ENCODE measurements around the gene HOXB5. TPM values are rescaled to one million over a fixed set of nuclear protein-coding genes. Genes with fewer than 3 reads are reported as not detected.

Gene HOXB5
- total RNA-seq, 1 experiment from 2014 or later, result 19.8 TPM

- H3K4me1 ChIP-seq (ENCODE audit: control insufficient read depth in 1 of 2, insufficient read depth in 2 of 2, low read length in 2 of 2), result peaks cover 0 to 4% of the 10 kb centered on the region in 2 experiments; a peak in 1 of 4 replicates
- TF ChIP-seq EZH2phosphoT487 (IDR thresholded peaks at IDR 0.05; ENCODE audit: borderline replicate concordance), result no peak
- TF ChIP-seq POLR2A (IDR thresholded peaks at IDR 0.05; ENCODE audit: borderline replicate concordance, extremely low read depth, insufficient read depth, insufficient read length), result no peak
- TF ChIP-seq CEBPB (IDR thresholded peaks at IDR 0.05; ENCODE audit: low read depth), result no peak
- TF ChIP-seq EGR1 (IDR thresholded peaks at IDR 0.05; ENCODE audit: low read depth), result no peak
- no peak for TF ChIP-seq SRF (IDR thresholded peaks at IDR 0.05; ENCODE audit: low read depth)
- TF ChIP-seq, protein P1, sequence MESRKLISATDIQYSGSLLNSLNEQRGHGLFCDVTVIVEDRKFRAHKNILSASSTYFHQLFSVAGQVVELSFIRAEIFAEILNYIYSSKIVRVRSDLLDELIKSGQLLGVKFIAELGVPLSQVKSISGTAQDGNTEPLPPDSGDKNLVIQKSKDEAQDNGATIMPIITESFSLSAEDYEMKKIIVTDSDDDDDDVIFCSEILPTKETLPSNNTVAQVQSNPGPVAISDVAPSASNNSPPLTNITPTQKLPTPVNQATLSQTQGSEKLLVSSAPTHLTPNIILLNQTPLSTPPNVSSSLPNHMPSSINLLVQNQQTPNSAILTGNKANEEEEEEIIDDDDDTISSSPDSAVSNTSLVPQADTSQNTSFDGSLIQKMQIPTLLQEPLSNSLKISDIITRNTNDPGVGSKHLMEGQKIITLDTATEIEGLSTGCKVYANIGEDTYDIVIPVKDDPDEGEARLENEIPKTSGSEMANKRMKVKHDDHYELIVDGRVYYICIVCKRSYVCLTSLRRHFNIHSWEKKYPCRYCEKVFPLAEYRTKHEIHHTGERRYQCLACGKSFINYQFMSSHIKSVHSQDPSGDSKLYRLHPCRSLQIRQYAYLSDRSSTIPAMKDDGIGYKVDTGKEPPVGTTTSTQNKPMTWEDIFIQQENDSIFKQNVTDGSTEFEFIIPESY (IDR thresholded peaks at IDR 0.05; ENCODE audit: extremely low read depth, insufficient replicate concordance, low read length), result no peak
- TF ChIP-seq SIN3A (IDR thresholded peaks at IDR 0.05; ENCODE audit: low read depth), result no peak
- TF ChIP-seq, protein P2, sequence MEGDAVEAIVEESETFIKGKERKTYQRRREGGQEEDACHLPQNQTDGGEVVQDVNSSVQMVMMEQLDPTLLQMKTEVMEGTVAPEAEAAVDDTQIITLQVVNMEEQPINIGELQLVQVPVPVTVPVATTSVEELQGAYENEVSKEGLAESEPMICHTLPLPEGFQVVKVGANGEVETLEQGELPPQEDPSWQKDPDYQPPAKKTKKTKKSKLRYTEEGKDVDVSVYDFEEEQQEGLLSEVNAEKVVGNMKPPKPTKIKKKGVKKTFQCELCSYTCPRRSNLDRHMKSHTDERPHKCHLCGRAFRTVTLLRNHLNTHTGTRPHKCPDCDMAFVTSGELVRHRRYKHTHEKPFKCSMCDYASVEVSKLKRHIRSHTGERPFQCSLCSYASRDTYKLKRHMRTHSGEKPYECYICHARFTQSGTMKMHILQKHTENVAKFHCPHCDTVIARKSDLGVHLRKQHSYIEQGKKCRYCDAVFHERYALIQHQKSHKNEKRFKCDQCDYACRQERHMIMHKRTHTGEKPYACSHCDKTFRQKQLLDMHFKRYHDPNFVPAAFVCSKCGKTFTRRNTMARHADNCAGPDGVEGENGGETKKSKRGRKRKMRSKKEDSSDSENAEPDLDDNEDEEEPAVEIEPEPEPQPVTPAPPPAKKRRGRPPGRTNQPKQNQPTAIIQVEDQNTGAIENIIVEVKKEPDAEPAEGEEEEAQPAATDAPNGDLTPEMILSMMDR (IDR thresholded peaks at IDR 0.05 in 2 of 3, conservative IDR thresholded peaks at IDR 0.05 in 1 of 3; ENCODE audit: borderline replicate concordance in 1 of 3, insufficient read depth in 1 of 3, low read depth in 2 of 3, low read length in 2 of 3), result no peak
- no peak for TF ChIP-seq CBX3 (IDR thresholded peaks at IDR 0.05; ENCODE audit: low read depth)
- TF ChIP-seq ZFX (IDR thresholded peaks at IDR 0.05), result no peak
- no peak for TF ChIP-seq TCF7L2 (IDR thresholded peaks at IDR 0.05; ENCODE audit: borderline replicate concordance, extremely low read depth, insufficient read depth, insufficient read length)
- no peak for TF ChIP-seq RAD21 (IDR thresholded peaks at IDR 0.05; ENCODE audit: low read depth)
- TF ChIP-seq REST (IDR thresholded peaks at IDR 0.05; ENCODE audit: low read depth), result no peak
- TF ChIP-seq ELF1 (IDR thresholded peaks at IDR 0.05; ENCODE audit: borderline replicate concordance, low read depth), result no peak
- no peak for TF ChIP-seq FOSL1 (IDR thresholded peaks at IDR 0.05; ENCODE audit: low read depth)
- TF ChIP-seq, protein P3, sequence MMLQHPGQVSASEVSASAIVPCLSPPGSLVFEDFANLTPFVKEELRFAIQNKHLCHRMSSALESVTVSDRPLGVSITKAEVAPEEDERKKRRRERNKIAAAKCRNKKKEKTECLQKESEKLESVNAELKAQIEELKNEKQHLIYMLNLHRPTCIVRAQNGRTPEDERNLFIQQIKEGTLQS (IDR thresholded peaks at IDR 0.05), result no peak
- TF ChIP-seq SP1 (IDR thresholded peaks at IDR 0.05; ENCODE audit: low read depth), result no peak
- no peaks in the 10 kb centered on the region for H3K9me3 ChIP-seq (ENCODE audit: control insufficient read depth in 1 of 2, insufficient read depth in 1 of 2, low read depth in 1 of 2, low read length in 2 of 2)
- no peaks in the 10 kb centered on the region for H4K20me1 ChIP-seq (ENCODE audit: insufficient read depth)
- BruUV-seq (replicated peaks), result no TSS peak
- H3K9me2 ChIP-seq (ENCODE audit: insufficient read depth), result no peaks in the 10 kb centered on the region
- no peak overlapping the region for H3K4me2 ChIP-seq (ENCODE audit: low read length)
- no peak overlapping the region for H3K4me3 ChIP-seq (replicated peaks in 1 of 2; ENCODE audit: low read depth in 1 of 2, low read length in 2 of 2)
- ATAC-seq (no peak), DNase-seq (ENCODE audit: low read depth, low spot score) (no peak)
- POLR2A ChIA-PET, result no interaction called here
- H3K36me3 ChIP-seq (ENCODE audit: control insufficient read depth in 1 of 2, insufficient read depth in 2 of 2, low read length in 2 of 2), result no peaks in the 10 kb centered on the region
- no peak overlapping the region for H2AFZ ChIP-seq (ENCODE audit: low read depth, low read length, poor library complexity, severe bottlenecking)
- H3K9ac ChIP-seq (ENCODE audit: low read length), result no peak overlapping the region
- CTCF ChIA-PET, result no interaction called here
- no peaks in the 10 kb centered on the region; the same call in 1 of the 2 replicates for H3K79me2 ChIP-seq (ENCODE audit: insufficient read depth, low read length)
- RAD21 ChIA-PET (ENCODE audit: low non-redundant PET in 1 of 2, low total read pairs in 2 of 2, uncharacterized antibody in 2 of 2, unreplicated experiment in 2 of 2), result no interaction called here
- no peaks in the 10 kb centered on the region for H3K27me3 ChIP-seq (ENCODE audit: insufficient read depth, low read length)
- intact Hi-C loops (cut with micrococcal nuclease), result no loop called here
- no peak overlapping the region for H3K27ac ChIP-seq (ENCODE audit: low read depth, low read length)
Measured at GRCh38 chr17:48558057-48558830, 35.3 kb downstream of the HOXB5 start.

Data from HCT116 (cell line).